Measurements from ENCODE around the gene CLK1.
"Not testable (repeated sequence)": the region's sequence is repeated elsewhere in the genome, so short reads cannot be mapped to it uniquely, and the experiment has no call there.

CLK1 gene

DNA sequence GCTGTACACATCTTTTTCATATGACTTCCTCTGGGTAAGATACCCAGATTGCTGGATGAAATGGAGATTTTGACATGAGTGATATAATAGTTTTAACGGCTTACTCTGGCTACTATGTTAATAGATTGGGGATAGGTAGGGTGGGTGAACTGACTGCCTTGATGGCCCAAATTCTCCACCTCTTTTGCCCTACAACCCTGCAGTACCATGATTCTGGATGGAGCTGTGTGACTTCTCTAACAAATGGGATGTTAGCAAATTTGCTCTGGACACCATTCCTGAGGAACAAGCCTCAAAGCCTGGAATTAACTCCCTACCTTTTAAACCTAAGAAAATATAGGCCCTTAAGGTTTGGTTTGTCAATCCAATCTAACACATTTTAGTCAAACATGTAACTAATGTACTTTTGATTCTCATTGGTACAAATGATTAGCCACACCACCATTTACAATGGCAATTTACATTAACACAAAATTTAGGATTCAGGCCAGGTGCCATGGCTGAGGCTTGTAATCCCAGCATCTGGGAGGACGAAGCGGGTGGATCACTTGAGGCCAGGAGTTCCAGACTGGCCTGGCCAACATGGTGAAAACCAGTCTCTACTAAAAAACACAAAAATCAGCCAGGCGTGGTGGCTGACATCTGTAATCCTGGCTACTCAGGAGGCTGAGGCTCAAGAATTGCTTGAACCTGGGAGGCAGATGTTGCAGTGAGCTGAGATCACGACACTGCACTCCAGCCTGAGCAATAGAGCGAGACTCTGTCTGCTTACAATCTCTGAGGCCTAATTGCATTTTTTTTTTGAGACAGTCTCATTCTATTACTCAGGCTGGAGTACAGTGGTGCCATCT is 12.8 kb downstream of the CLK1 start:
- DNase-seq (ENCODE audit: low spot score) = no peak

DNA sequence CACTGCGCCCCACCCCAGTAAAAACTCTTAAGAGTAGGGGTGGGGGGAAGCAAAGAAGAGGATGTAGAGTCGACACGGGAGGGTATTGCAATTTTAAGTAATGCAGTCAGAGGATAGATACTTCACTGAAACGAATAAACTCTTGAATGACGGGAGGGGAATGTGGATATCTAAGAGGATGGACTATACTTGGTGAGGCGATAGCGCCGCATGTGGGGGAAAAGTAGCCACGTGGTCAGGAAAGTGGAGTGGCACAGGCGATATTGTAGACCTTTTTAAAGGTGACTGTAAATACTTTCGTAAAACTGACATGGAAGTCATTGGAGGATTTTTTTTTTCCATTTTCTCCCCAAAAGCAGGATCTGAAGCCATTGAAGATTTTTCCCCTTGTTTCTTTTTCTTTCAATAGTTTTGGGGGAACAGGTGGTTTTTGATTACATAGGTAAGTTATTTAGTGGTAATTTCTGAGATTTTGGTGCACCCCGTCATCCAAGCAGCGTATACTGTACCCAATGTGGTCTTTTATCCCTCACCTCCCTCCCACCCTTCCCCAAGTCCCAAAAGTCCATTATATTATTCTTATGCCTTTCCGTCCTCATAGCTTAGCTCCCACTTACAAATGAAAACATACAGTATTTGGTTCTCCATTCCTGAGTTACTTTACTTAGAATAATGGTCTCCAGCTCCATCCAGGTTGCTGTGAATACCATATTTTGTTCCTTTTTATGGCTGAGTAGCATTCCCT is 13.8 kb downstream of the CLK1 start:
- no peak for DNase-seq (ENCODE audit: low spot score)

DNA sequence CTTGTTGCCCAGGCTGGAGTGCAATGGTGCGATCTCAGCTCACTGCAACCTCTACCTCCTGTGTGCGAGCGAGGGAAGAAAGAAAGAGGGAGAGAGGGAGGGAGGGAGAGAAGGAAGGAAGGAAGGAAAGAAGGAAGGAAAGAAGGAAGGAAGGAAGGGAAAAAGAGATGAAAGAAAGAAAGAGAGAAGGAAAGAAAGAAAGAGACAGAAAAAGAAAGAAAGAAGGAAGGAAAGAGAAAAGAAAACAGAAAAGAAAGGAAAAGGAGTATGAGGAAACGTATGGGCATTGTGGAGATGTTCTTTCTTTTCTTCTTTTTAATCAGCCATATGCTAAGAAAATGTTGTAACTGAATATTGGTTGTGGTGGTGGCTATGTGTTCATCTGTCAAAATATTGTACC is 16.5 kb downstream of the CLK1 start:
- DNase-seq (ENCODE audit: low spot score) = no peak

DNA sequence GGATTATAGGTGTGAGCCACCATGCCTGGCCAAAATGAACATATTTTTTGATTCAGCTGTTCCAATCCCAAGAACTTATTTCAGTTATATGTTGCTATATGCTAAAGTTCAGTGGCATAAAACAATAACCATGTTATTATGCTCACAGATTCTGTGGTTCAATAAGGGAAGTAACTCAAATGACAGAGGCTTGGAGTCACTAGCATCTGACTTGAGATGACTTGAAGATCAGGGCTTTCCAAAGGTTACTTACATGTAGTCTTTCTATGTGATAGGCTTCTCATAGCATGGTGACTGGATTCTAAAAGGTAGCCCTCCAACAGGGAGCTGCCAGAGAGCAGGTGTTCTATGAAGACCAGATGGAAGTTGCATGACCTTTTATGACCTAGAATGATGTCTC is 17.2 kb downstream of the CLK1 start:
- DNase-seq (ENCODE audit: low spot score) = no peak

DNA sequence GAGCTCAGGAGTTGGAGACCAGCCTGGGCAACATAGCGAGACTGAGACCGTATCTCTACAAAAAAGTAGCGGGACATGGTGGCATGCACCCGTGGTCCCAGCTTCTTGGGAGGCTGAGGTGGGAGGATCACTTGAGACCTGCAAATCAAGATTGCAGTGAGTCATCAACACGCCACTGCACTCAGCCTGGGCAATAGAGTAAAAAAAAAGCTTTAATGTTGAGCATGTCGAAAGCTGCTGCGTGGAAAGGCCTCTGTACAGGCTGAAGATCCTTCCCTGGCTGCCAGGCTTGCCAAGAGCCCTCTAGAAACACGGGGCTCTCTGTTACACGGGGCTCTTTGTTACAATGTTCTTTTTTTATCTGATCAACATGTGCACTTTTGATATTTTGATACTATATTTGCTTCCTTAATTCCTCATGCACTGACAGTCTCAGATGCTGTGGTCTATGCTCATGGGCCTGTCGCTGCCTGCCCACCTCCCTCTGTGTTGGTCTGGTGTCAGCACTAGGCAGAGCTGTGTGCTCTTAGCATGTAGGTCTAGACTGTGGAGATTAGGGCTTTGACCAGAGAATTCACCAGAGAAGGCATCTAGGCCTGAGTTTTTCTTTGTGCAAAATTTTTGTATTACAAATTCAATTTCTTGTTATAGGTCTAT is 18.7 kb downstream of the CLK1 start:
- DNase-seq (ENCODE audit: low spot score) = no peak

DNA sequence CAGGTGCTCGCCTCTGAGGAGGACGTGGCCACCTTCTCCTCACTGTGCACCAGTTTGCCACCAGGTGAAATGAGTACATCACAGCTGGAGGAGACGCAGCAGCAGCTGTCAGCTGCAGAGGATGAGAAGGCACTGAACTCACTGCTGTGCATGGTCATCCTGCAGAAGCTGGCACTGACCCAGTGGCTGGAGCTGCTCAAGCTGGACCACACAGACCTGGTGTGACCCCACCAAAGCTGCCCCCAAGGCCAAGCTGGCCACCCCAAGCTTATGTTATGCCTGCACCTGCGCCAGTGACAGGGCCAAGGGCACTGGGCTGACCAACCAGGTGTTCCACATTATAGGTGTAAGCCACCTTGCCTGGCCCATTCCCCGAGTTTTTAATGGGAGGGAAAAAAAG is 19.3 kb downstream of the CLK1 start:
- no peak for DNase-seq (ENCODE audit: low spot score)

DNA sequence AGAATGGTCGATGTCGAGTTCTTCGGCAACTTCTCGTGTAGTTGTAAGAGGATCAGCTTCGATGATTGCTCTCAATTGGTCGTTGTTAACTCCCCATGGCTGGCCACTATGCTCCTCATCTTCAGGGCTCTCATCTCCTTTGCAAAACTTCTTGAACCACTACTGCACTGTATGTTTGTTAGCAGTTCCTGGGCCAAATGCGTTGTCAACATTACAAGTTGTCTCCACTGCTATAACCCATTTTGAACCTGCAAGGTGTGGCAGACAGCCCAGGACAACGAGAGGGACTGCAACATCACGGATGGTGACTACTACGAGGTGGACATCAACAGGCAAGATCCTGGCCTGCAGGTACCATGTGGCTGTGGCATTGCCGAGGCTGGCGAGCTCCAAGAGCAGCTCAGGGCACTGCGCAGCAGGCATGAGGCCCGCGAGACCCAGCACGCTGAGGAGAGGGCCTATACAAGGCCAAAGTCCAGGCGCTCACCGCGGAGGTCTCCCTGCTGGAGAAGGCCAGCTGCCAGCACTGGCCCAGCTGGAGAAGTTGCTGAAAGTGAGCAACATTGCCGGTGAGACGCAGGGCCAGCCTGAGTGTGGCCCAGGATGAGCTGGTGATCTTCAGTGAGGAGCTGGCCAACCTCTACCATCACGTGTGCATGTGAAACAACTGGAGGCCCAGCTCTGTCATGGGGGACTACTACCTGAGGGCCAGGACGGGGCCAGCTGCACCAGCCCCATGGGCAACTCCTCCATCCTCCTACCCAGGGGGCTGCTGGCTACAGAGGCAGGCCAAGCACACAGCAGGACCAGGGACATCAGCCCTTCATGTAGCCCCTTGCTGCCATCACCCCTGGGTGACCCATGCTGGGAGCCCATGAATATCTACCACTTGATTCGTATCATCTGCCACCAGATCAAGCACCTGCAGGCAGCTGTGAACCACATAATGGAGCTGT is 20.2 kb downstream of the CLK1 start:
- DNase-seq (ENCODE audit: low spot score) = no peak

DNA sequence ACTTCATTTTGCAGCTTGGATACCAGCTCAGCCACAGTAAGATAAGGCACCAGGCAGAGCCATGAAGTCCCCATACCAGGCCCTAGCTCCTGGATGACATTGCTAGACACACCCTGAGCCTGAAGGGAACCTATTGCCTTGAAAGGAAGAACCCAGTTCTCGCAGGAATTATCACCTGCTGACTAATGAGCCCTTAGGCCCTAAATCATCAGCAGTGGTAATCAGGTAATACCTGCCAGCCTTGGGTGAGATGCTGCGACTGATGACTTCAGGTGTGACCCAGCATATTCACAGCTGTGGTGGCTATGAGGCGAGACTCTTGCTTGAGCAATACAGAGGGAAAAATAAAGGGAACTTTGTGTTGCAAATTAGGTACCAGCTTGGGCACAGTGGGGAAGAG is 24.9 kb downstream of the CLK1 start:
- no peak for DNase-seq (ENCODE audit: low spot score)

DNA sequence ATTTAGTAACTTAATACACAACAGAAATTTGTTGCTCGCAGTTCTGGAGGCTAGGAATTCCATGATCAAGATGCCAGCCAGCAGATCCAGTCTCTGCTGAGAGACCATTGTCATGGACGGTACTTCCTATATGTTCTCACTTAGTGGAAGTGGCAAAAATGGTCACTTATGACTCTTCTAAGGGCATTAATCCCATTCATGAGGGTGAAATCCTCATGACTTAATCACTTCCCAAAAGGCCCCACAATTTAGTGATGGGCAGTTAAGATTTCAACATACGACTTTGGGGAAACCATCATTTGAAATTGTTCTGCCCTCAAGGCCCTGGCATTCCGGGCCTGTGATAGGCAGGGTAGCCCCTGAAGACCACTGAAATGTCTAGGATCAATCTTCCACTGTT is 29.8 kb downstream of the CLK1 start:
- no peak for DNase-seq (ENCODE audit: low spot score)

DNA sequence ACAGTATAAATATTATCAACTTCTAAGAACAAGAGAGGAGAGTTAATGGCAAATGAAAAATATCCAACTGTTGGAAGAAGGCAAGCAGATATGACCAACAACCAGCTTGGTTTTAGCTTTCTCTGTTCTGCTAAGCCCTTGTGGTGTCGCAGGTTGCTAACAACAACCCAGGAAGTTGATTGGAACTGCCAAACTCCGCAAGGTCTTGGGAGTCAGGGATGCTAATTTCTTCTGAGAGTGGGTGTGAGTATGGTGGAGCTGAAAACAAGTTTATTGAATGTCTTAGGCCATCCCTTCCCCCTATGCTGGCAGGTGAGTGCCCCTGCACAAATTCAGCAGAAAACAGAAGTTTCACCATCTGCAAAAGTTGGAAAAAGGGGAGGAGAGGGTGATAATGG is 35.2 kb downstream of the CLK1 start:
- no peak for DNase-seq (ENCODE audit: low spot score)

DNA sequence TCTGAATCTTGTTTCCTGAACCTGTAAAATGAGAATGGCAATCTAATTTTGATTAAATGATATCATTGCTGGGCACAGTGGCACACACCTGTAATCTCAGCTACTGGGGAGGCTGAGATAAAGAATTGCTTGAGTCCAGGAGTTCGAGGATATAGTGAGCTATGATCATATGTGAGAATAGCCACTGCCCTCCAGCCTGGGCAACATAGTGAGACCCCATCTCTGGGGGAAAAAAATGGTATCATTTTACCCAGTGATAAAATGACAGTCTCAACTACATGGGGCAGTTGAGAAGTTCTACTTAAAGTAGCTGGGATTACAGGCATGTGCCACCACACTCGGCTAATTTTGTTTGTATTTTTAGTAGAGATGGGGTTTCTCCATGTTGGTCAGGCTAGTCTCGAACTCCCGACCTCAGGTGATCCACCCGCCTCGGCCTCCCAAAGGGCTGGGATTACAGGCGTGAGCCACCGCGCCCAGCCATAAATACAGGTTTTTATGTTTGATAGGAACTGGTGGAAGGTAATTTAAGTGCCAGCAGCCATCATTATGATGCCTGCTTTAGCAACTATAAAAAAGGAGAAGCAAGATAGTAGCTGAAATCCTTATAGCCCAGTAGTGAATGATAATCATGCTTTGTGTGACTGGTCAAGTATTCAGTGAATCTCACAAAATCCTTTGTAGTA is 35.7 kb downstream of the CLK1 start:
- no peak for DNase-seq (ENCODE audit: low spot score)

DNA sequence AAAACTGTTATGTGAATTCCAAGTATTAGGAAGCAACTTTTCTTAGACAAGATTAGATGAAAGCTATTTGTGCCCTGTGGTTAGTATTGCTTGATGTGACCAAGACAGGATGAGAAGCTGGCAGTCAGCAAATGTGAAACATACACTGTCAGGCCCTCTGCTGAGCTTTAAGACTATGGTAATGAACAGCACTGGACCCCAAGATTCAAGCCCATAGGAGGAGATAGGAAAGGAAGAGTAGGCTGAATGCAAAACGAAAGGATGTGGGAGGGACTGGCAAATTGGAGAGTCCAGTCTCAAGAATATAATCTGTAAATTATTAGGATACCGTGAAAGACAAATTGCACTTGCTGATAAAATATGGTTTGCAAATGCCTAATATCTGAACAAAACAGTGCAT is 36.4 kb downstream of the CLK1 start:
- no peak for DNase-seq (ENCODE audit: low spot score)

DNA sequence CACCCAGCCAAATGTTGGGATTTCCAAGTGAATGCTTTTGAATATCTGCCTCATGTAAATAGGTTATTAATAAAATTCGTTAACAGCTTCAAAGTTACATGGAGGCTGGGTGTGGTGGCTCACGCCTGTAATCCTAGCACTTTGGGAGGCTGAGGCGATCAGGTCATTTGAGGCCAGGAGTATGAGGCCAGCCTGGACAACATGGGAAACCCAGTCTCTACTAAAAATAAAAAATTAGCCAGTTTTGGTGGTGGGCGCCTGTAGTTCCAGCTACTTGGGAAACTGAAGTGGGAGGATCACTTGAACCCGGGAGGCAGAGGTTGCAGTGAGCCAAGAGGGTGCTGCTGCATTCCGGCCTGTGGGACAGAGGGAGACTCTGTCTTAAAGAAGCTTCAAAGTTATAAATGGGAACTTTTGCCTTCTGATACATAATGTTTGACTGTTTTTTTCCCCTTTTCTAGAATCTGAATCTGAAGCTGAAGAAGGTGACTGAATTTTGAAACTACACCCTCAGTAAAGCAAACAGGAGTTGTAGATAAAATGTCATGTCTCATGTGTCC is 42.7 kb downstream of the CLK1 start:
- DNase-seq (ENCODE audit: low spot score) = no peak

DNA sequence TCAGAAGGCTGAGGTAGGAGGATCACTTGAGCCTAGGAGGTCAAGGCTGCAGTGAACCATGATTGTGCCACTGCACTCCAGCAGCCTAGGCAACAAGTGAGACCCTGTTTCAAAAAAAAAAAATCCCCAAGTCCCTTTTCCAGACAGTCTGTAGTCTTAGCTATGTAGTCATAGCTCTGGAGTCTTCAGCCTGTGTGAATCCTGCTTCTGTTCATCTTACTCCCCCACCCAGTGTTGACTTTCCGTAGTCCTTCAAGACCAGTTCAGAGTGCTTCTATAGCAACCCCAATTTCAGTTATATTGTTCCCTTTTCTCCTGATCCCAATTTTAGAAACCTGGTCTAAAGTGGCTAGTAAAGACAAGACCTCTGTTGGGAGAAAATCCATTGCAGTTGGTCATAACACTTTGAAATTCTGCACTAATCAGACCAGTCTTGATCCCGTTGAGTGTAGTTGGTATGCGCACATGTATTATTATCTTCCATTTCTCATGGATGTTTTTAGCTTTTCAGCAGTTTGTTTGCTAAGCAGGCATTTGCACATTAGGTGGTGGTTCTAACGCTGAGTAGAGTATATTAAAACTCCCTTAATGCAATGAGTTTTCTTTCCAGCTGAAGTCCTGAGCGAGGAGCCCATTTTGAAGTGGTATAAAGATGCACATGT is 43.8 kb downstream of the CLK1 start:
- DNase-seq (ENCODE audit: low spot score) = no peak

DNA sequence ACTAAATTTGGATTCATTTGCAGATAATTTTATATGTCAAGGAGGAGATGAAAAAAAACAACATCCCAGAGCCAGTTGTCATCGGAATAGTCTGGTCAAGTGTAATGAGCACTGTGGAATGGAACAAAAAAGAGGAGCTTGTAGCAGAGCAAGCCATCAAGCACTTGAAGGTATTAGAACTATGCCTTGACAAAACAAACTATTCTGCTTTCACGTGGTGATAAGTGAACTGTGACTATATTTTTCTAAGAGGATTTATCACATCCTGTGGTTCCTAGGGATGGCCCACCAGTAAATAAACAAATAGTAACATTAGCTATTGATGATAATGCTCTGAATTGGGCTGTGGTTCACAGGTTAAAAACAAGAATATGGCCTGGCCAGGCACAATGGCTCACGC is 45.7 kb downstream of the CLK1 start:
- not testable (repeated sequence) for DNase-seq (ENCODE audit: low spot score)

DNA sequence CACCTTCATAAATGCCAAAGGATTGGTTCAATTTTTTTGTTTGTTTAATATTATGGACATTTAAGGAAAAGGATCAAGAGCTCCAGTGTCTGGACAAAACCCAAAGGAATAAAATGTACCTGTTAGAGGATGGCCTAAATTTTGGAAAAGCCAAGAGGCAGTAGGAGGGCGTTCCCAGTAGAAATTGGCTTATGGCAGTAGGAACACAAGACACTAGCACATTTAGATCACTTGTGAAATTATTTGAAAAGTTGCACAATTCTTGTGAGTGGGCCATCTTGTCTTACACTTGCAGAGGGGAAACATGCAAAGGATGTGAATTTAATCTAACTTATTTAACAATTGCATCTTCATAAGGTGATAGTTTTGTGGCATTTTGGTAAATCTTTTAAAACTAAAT is 49.5 kb downstream of the CLK1 start:
- no peak for DNase-seq (ENCODE audit: low spot score)

DNA sequence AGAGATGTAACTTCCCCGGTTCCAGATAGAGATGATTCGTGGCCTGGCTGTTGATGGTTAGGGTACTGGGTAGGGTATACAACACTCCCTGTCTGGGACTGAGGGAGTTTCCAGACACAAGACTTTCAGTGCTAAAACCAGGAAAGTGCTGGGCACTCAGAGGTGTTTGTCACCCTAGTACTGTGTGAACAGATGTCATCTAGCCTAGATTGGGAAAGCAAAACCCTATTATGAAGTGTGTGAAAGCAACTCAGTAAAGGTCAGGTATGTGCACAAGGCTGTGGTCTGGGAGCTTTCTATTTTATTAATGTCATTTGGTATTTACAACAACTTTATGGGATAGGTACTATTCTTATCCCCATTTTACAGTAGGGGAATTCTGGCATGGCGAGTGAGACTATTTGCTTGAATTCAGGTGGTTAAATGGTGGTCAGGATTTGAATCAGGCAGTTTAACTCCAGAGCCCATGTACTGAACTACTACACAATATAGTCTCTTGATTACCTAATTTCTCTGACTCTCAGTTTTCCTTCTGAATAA is 50.1 kb downstream of the CLK1 start:
- DNase-seq (ENCODE audit: low spot score) = no peak

DNA sequence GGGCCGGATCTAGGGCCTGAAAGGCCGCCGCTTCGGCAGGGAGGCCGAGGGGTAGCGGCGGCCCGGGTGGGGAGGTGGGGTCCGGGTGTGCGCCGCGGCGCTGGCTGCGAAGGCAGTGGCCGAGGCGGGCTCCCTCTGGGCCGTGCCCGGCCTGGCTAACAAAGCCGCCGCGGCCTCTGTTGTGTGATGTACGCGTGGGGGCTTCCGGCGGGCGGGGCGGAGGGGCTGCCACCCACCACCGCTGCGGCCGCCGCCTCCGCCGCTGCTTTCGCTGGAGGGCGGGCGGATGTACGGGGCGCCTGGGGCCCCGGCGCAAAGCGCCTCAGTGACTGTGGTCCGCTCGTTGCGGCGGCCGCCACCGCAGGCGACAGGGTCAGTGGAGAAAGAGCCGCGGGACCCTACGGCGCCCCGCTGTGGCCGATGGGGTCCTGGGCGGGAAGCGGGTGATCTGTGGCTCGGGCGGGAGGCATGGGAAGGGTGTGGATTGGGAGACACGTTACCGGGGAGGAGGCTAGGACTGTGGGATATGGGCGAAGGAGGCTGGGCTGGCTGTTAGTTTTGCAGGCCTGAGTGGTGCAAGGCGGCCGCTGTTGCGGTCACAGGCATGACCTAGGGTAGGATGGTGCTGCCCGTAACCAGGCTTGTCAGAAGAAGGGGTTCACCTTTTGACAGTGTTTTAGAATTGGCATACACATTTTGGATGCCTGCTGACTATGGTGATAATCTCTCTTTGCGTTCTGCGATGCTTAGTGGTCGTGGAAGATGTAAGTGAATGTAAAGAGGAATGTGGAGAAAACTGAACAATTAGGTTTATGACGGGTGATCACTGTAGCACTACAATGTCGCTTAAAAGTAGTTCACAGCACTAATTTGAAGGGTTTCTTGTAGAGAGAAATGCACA is 52.1 kb downstream of the CLK1 start:
- peak; percentile 45 for DNase-seq (ENCODE audit: low spot score)
